H1 (cell line): ENCODE data around the gene PRR33. TPM values are rescaled to one million over a fixed set of nuclear protein-coding genes. Genes with fewer than 3 reads are reported as not detected.

Experiments
- BACH1 ChIP-seq: IDR thresholded peaks from 2 replicates; pipeline ENCODE4 v1.6.1; 2012; ENCODE audit warnings: low read length, improper control_type of control experiment
- CHD1 ChIP-seq: IDR thresholded peaks from 2 replicates; pipeline ENCODE4 v1.6.1; 2012; ENCODE audit warnings: low read depth, low read length, improper control_type of control experiment
- HDAC2 ChIP-seq, 2 experiments: fragments of 300-600 bp in 1 of 2; sonication (generic) in 1 of 2; IDR thresholded peaks; 2 replicates each; pipeline ENCODE4 v1.6.1; 2011 to 2012; ENCODE audit warnings: low read depth in 2 of 2, low read length in 2 of 2, mild to moderate bottlenecking in 2 of 2, moderate library complexity in 2 of 2, borderline replicate concordance in 1 of 2, inconsistent platforms in 1 of 2
- RFX5 ChIP-seq: IDR thresholded peaks from 2 replicates; pipeline ENCODE4 v1.6.1; 2011; ENCODE audit warnings: low read depth, low read length, improper control_type of control experiment, borderline replicate concordance
- SP1 ChIP-seq: IDR thresholded peaks from 2 replicates; pipeline ENCODE4 v1.6.1; 2011; ENCODE audit warnings: low read depth, low read length
- TBP ChIP-seq: IDR thresholded peaks from 2 replicates; pipeline ENCODE4 v1.6.1; 2011; ENCODE audit warnings: low read depth, low read length, improper control_type of control experiment
- polyA plus RNA-seq, 7 experiments: library from polyadenylated mRNA; depleted of rRNA in 3 of 7; stranded (reverse) in 5 of 7; unstranded in 2 of 7; fragments of >200 nt in 5 of 7; fragments of 200-250 nt in 2 of 7; gene quantifications; 1 replicate in 5 of 7; 2 replicates in 1 of 7; 4 replicates in 1 of 7; pipeline versions ENCODE4 v1.2.1 to v1.2.3, GENCODE V29; 2011 to 2013; ENCODE audit warnings: missing spikeins in 2 of 7, mixed read lengths in 2 of 7
- total RNA-seq: library from RNA; stranded (reverse); fragmentation: NEBNext Ultra II Directional; extraction: Animal tissue kit (Norgen Biotek cat#: 25700); gene quantifications from 2 replicates; pipeline ENCODE4 v1.2.1, GENCODE V29; 2021
- TF ChIP-seq, protein P1 (sequence below): fragments of 300-600 bp; sonication (generic); IDR thresholded peaks from 2 replicates; pipeline ENCODE4 v1.7.1; 2012; ENCODE audit warnings: low read length, moderate library complexity, mild to moderate bottlenecking, inconsistent platforms; ENCODE audit not compliant: insufficient replicate concordance

PRR33 gene
- total and polyA plus RNA-seq, 2 of the 8 experiments (the other 6 are each of a cell fraction or from before 2014, with no cell fraction given), result 0.02 TPM; not detected in 1

DNA sequence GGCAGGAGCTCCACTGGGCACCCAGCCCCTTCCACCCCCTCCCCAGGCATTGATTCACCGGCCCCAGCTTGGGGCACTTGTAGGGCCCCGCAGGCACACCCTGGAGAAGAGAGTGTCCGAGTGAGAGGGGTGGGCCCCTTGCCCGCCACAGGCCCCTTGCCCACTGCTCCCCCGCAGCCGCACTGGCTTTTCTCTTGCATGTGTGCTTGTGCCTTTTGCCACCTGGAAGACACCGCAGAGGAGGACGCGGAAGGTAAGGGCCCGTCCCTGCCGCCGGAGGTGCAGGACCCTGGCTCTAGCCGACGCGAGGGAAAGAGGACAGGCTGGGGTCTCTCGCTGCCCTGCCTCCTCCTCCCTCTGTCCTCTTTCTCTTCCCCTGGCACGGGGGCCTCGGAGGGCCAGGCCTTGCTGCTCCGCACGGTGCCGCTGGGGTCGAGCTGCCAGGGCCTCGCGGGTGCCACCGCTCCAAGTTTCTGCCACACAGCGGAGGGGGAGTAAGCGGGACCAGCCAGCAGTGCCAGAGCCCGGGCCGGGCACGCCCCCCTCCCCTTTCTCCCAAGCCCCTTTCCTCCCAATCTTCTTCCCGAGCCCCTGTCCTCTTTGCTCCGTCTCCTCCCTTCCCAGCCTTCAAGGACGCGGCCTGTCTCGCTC is 37.3 kb upstream of the PRR33 start (continued):
- TF ChIP-seq HDAC2 (IDR thresholded peaks at IDR 0.05; ENCODE audit: borderline replicate concordance in 1 of 2, low read depth in 2 of 2, low read length in 2 of 2), result no peak
- no peak for TF ChIP-seq TBP
- TF ChIP-seq BACH1, result no peak
- TF ChIP-seq, protein P1, sequence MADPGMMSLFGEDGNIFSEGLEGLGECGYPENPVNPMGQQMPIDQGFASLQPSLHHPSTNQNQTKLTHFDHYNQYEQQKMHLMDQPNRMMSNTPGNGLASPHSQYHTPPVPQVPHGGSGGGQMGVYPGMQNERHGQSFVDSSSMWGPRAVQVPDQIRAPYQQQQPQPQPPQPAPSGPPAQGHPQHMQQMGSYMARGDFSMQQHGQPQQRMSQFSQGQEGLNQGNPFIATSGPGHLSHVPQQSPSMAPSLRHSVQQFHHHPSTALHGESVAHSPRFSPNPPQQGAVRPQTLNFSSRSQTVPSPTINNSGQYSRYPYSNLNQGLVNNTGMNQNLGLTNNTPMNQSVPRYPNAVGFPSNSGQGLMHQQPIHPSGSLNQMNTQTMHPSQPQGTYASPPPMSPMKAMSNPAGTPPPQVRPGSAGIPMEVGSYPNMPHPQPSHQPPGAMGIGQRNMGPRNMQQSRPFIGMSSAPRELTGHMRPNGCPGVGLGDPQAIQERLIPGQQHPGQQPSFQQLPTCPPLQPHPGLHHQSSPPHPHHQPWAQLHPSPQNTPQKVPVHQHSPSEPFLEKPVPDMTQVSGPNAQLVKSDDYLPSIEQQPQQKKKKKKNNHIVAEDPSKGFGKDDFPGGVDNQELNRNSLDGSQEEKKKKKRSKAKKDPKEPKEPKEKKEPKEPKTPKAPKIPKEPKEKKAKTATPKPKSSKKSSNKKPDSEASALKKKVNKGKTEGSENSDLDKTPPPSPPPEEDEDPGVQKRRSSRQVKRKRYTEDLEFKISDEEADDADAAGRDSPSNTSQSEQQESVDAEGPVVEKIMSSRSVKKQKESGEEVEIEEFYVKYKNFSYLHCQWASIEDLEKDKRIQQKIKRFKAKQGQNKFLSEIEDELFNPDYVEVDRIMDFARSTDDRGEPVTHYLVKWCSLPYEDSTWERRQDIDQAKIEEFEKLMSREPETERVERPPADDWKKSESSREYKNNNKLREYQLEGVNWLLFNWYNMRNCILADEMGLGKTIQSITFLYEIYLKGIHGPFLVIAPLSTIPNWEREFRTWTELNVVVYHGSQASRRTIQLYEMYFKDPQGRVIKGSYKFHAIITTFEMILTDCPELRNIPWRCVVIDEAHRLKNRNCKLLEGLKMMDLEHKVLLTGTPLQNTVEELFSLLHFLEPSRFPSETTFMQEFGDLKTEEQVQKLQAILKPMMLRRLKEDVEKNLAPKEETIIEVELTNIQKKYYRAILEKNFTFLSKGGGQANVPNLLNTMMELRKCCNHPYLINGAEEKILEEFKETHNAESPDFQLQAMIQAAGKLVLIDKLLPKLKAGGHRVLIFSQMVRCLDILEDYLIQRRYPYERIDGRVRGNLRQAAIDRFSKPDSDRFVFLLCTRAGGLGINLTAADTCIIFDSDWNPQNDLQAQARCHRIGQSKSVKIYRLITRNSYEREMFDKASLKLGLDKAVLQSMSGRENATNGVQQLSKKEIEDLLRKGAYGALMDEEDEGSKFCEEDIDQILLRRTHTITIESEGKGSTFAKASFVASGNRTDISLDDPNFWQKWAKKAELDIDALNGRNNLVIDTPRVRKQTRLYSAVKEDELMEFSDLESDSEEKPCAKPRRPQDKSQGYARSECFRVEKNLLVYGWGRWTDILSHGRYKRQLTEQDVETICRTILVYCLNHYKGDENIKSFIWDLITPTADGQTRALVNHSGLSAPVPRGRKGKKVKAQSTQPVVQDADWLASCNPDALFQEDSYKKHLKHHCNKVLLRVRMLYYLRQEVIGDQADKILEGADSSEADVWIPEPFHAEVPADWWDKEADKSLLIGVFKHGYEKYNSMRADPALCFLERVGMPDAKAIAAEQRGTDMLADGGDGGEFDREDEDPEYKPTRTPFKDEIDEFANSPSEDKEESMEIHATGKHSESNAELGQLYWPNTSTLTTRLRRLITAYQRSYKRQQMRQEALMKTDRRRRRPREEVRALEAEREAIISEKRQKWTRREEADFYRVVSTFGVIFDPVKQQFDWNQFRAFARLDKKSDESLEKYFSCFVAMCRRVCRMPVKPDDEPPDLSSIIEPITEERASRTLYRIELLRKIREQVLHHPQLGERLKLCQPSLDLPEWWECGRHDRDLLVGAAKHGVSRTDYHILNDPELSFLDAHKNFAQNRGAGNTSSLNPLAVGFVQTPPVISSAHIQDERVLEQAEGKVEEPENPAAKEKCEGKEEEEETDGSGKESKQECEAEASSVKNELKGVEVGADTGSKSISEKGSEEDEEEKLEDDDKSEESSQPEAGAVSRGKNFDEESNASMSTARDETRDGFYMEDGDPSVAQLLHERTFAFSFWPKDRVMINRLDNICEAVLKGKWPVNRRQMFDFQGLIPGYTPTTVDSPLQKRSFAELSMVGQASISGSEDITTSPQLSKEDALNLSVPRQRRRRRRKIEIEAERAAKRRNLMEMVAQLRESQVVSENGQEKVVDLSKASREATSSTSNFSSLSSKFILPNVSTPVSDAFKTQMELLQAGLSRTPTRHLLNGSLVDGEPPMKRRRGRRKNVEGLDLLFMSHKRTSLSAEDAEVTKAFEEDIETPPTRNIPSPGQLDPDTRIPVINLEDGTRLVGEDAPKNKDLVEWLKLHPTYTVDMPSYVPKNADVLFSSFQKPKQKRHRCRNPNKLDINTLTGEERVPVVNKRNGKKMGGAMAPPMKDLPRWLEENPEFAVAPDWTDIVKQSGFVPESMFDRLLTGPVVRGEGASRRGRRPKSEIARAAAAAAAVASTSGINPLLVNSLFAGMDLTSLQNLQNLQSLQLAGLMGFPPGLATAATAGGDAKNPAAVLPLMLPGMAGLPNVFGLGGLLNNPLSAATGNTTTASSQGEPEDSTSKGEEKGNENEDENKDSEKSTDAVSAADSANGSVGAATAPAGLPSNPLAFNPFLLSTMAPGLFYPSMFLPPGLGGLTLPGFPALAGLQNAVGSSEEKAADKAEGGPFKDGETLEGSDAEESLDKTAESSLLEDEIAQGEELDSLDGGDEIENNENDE, result no peak
- no peak for TF ChIP-seq RFX5
- TF ChIP-seq CHD1, result no peak
- TF ChIP-seq SP1, result no peak
